Kidney (tissue), 14 donors: Measurements from ENCODE around the gene RCBTB2. TPM values are rescaled to one million over a fixed set of nuclear protein-coding genes. Genes with fewer than 3 reads are reported as not detected.

Source experiments
- DNase-seq, 5 donors: peaks; one replicate each; pipeline ENCODE4 v3.0.0-alpha.2; 2013 to 2020
- FAIRE-seq: peaks from 2 replicates; lab custom pipeline; 2012; peaks lifted over from hg19 to GRCh38; lab: Jason Lieb, UNC
- H3K27ac ChIP-seq, 2 donors: one replicate each; pipeline ENCODE4 v1.7.0; 2013; ENCODE audit warnings: low read depth in 2 of 2, low read length in 2 of 2, inconsistent platforms in 1 of 2
- H3K27me3 ChIP-seq: one replicate; pipeline ENCODE4 v1.7.1; 2013; ENCODE audit warnings: low read length, inconsistent platforms; ENCODE audit not compliant: control insufficient read depth, insufficient read depth
- H3K36me3 ChIP-seq, 3 donors: one replicate each; pipeline versions ENCODE4 v1.7.0 to v1.7.1; 2013; ENCODE audit warnings: low read length in 3 of 3, control low read depth in 1 of 3, inconsistent platforms in 1 of 3; ENCODE audit not compliant: insufficient read depth in 3 of 3, control insufficient read depth in 2 of 3
- H3K4me1 ChIP-seq, 3 donors: one replicate each; pipeline versions ENCODE4 v1.7.0 to v1.7.1; 2013; ENCODE audit warnings: low read length in 3 of 3, inconsistent platforms in 1 of 3, low read depth in 1 of 3; ENCODE audit not compliant: control insufficient read depth in 2 of 3, insufficient read depth in 2 of 3
- H3K4me3 ChIP-seq, 3 donors: one replicate each; pipeline versions ENCODE4 v1.7.0 to v1.8.1; 2013; ENCODE audit warnings: low read length in 3 of 3, control low read depth in 1 of 3, inconsistent platforms in 1 of 3
- H3K9ac ChIP-seq, 3 donors: one replicate each; pipeline versions ENCODE4 v1.7.0 to v1.7.1; 2013; ENCODE audit warnings: low read length in 3 of 3, control low read depth in 1 of 3, inconsistent platforms in 1 of 3
- H3K9me3 ChIP-seq, 3 donors: one replicate each; pipeline versions ENCODE4 v1.7.0 to v1.7.1; 2013; ENCODE audit warnings: low read length in 3 of 3, control low read depth in 1 of 3, inconsistent platforms in 1 of 3; ENCODE audit not compliant: control insufficient read depth in 2 of 3, insufficient read depth in 1 of 3
- intact Hi-C: fragments of 100-400 bp; cut with DNase I; formaldehyde crosslinking; loops from one replicate; pipeline ENCODE4 v1.11.1; 2022
- polyA plus RNA-seq: library from polyadenylated mRNA; stranded (reverse); fragments of 350-450 nt; fragmentation: Illumina TruSeq; extraction: RNeasy Lipid Tissue Mini Kit (QIAGEN cat#74804); gene quantifications from one replicate; pipeline ENCODE4 v1.2.3, GENCODE V29; 2014; ENCODE audit warnings: low read depth, low replicate concordance; ENCODE audit not compliant: insufficient read depth
- total RNA-seq: library from RNA; stranded (reverse); fragmentation: NEBNext Ultra II Directional; extraction: Animal tissue kit (Norgen Biotek cat#: 25700); gene quantifications from one replicate; pipeline ENCODE4 v1.2.1, GENCODE V29; 2021
- TF ChIP-seq, protein P1 (sequence below): IDR thresholded peaks from 3 replicates; pipeline ENCODE4 v1.5.1; 2012; ENCODE audit warnings: mild to moderate bottlenecking, moderate library complexity, borderline replicate concordance; ENCODE audit not compliant: insufficient read depth; ENCODE audit errors: extremely low read depth
- donor health status: control.
- donor health status: control.
- donor health status: control.
- donor health status: control.
- donor health status: control.
- donor health status: DM: yes; HTN: yes; CAD: no.
- donor health status: Normal renal cell carcinoma (clear cell type).

Gene RCBTB2
- total and polyA plus RNA-seq, 2 donors from 2014 or later = 17.0 to 19.6 TPM

DNA sequence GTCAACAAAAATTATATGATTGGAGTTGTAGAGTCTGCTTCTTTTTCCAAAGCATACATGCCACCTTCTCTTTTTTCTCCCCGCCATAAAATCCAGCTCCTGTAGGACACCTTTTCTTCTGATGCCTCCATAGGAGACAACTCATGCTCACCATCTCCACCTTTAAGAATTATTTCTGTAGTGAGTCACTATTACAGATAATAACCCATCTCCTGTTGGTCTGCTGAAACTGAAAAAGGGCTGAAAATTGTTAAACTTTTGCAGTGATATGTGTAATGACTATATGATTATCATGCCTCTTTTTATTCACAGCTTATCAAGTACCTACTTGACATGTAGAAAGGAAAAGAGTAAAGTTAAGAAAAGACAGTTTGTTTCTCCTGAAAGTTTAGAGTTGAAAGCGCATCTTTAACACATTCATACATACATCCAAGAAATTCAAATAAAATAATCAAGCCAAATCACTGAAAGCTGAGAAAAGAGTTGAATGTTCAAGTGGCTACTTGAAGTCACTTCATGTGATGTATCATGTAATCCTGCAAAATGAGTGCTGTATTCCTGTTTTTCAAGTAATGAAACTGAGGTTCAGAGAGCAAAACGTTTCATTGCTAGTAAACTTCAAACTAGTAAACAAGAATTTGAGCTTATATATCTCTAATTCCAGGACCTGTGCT lies 84.5 kb downstream of the RCBTB2 start:
- no peak overlapping the region for H3K27ac ChIP-seq
- H3K4me3 ChIP-seq = peak overlapping the region in 1 of 3 donors; percentile 10

DNA sequence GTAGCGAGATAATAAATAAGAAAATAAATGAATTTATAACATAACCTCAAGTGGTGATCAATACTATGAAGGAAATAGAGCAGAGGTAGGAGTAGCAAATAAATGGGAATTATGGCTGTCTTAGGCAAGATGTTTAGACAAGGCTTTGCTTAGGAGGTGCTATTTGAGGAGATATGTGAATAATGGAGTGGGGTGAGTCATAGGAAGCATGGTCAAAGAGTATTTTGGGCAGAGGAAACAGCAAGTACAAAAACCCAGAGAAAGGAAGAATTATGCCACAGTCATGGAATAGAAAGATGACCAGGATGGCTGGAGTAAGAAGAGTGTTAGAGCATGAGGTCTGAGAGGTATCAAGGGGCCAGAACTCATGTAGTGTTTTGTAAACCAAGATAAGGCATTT lies 86.4 kb downstream of the RCBTB2 start:
- no peak for DNase-seq
- Histone ChIP-seq H3K27ac (no peak overlapping the region), H3K4me1 (no peaks in the 10 kb centered on the region), H3K4me3 (no peak overlapping the region), H3K36me3 (no peaks in the 10 kb centered on the region), H3K9me3 (peaks cover 0 to 4% (median 0%) of the 10 kb centered on the region in 3 donors), H3K9ac (no peak overlapping the region), H3K27me3 (no peaks in the 10 kb centered on the region)
- TF ChIP-seq, protein P1, sequence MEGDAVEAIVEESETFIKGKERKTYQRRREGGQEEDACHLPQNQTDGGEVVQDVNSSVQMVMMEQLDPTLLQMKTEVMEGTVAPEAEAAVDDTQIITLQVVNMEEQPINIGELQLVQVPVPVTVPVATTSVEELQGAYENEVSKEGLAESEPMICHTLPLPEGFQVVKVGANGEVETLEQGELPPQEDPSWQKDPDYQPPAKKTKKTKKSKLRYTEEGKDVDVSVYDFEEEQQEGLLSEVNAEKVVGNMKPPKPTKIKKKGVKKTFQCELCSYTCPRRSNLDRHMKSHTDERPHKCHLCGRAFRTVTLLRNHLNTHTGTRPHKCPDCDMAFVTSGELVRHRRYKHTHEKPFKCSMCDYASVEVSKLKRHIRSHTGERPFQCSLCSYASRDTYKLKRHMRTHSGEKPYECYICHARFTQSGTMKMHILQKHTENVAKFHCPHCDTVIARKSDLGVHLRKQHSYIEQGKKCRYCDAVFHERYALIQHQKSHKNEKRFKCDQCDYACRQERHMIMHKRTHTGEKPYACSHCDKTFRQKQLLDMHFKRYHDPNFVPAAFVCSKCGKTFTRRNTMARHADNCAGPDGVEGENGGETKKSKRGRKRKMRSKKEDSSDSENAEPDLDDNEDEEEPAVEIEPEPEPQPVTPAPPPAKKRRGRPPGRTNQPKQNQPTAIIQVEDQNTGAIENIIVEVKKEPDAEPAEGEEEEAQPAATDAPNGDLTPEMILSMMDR = no peak
- intact Hi-C loops = no loop called here
- no peak for FAIRE-seq

More for the DNA sequence above, 84.5 kb downstream of the RCBTB2 start:
- no peaks in the 10 kb centered on the region for H3K4me1 ChIP-seq
- H3K9ac ChIP-seq = no peak overlapping the region
- intact Hi-C loops = no loop called here
- TF ChIP-seq, protein P1 = no peak
- FAIRE-seq (no peak), DNase-seq (no peak)
- H3K9me3 ChIP-seq = peaks cover 0 to 4% (median 0%) of the 10 kb centered on the region in 3 donors
- no peaks in the 10 kb centered on the region for H3K27me3 ChIP-seq
- no peaks in the 10 kb centered on the region for H3K36me3 ChIP-seq

DNA sequence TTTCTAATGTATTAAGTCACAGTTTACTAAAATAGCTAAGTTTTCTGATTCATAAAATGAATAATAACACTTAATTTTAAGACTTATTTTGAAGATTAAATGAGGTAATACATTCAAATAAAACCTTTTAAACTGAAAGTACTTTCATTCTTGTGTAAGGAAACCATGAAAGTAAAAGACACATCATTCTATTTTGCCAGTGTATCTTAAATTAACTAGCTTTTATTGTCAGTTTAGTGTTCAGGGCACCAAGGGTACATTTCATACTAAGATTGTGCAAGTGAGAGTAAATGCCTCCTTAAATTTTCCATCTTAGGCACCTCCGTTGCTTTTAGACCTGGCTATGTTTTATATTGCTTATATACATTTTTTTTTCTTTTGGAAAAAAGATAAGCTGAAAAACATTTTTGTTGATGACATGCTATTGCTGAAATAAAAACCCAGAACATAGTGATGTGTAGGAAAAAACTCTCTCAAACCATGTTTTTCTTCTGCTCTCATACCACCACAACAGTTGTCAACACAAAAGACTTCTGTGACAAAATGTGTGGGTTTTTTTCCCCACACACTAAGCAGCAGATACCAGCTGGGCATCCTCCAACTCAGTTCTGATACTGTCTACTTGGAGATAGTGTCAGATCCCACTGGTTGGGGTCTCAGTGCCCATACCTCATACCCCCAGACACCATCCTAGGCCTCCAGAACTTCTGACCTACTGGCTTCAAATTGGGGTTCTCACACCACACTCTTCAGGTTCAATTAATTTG lies 89.3 kb downstream of the RCBTB2 start:
- Histone ChIP-seq H3K9ac (no peak overlapping the region), H3K4me1 (no peaks in the 10 kb centered on the region), H3K4me3 (no peak overlapping the region), H3K36me3 (no peaks in the 10 kb centered on the region), H3K27me3 (no peaks in the 10 kb centered on the region), H3K27ac (no peak overlapping the region), H3K9me3 (no peaks in the 10 kb centered on the region)
- FAIRE-seq (no peak), DNase-seq (no peak)
- intact Hi-C loops = no loop called here
- TF ChIP-seq, protein P1 = no peak

Other genes starting within 250 kb of the RCBTB2 start
- gene RB1, start 229.3 kb downstream of the RCBTB2 start, total RNA-seq = 46.5 TPM
- gene RB1, start 229.3 kb downstream of the RCBTB2 start, polyA plus RNA-seq = 12.3 TPM
- 45.1 TPM for gene LPAR6, start 120.0 kb downstream of the RCBTB2 start, total RNA-seq
- gene LPAR6, start 120.0 kb downstream of the RCBTB2 start, polyA plus RNA-seq = 29.3 TPM
- gene CYSLTR2, start 120.8 kb upstream of the RCBTB2 start, total RNA-seq = 1.4 TPM
- 1.2 TPM for gene CYSLTR2, start 120.8 kb upstream of the RCBTB2 start, polyA plus RNA-seq